ENCODE data around the gene C1orf185.
"Not testable (repeated sequence)": the region's sequence is repeated elsewhere in the genome, so short reads cannot be mapped to it uniquely, and the experiment has no call there.

The C1orf185 gene

DNA sequence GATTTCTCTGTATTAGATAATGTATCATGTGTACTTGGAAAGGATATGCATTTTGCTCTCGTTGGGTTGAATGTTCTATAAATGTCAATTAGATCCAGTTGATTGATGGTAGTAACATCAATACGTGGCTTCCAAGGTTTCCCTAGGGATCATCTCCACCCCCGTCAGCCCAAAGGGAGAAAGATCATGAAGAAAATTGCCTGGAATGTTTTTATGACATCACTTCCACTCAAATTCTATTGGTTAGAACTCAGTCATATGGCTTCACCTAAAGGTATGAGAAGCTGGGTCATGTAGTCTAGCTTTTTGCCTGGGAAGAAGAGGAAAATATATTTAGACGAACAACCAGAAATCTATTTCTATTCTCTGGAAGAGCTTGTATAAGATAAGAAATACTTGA, at the start of gene C1orf185:
TSS of gene C1orf185 (plus strand) at position 253 of the 400 bp plus-strand sequence. CDS start at position 259, 6 bp downstream.
- no peak for DNase-seq (ENCODE audit: low spot score)

- no peak for DNase-seq (ENCODE audit: low spot score)
These were observed 43.2 kb upstream of the C1orf185 start for GRCh38 chr1:51058858-51059257.

DNA sequence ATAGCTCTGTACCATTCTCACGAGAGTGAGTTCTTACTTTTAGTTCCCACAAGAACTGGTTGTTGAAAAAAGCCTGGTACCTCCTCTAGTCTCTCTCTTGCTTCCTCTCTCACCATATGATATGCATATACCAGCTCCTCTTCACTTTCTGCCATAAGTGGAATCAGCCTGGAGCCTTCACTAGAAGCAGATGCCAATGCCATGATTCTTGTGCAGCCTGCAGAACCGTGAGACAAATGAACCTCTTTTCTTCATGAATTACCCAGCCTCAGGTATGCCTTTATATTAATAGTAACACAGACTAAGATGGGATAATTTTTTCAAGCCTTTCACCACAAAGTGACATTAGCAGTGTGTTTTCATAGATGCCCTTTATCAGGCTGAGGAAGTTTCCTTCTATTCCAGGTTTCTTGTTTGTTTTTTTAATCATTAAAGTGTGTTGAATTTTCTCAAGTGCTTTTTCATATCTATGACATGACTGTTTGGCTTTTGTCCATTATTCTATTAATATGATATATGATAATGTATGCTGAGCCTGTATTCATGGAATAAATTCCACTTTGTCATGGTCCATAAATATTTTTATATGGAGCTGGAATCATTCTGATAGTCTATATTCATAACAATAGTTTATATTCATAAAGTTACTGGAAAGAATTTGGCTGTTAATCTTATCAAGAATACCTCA, 40.7 kb upstream of the C1orf185 start:
- no peak for DNase-seq (ENCODE audit: low spot score)

GRCh38 chr1:51063121-51063520, 38.9 kb upstream of the C1orf185 start:
- peak; percentile 63 for DNase-seq (ENCODE audit: low spot score)

- DNase-seq (ENCODE audit: low spot score), result no peak
These were observed 32.0 kb upstream of the C1orf185 start for GRCh38 chr1:51070011-51070410.

DNA sequence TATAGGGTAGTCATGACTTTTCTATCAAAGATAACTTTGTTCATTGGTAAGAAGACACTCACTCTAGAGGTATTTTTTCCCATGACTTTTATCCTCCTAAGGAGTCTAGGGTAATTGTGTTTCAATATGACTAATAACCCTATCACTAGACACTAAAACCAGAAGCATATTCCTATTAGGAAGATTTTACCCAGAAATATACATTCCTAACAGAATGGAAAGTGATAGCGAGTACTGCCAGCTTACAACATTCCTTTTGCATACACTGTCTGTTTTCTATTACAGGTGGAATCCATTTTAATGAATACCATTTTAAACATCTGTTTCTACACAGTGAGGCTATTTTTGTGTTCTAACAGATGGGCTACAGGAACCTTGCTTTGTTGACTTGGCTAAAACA, 31.4 kb upstream of the C1orf185 start:
- no peak for DNase-seq (ENCODE audit: low spot score)

GRCh38 chr1:51071291-51072042, 30.6 kb upstream of the C1orf185 start:
- no peak for DNase-seq (ENCODE audit: low spot score)

GRCh38 chr1:51072043-51072439, 30.0 kb upstream of the C1orf185 start:
- DNase-seq (ENCODE audit: low spot score), result peak; percentile 49

- DNase-seq (ENCODE audit: low spot score), result no peak
These were observed 29.4 kb upstream of the C1orf185 start for GRCh38 chr1:51072651-51073050.

DNA sequence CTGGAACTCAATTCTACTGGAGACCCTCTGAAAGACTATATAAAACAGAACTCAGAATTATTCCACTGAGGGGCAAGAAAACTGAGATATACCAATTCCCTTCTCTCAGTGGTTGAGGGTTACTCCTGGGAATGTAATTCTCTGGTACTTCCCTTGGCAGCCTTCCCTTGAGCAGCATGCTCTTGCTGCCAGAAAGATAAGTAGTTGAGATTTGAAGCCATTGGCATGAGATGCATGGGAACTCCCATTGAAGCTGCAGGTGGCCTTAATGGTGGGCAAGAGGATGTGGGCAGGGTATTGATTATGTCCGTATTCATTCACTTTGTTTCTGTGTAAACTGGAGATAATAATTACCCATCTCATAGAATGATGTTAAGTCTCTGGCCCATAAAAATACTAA, 28.6 kb upstream of the C1orf185 start:
- no peak for DNase-seq (ENCODE audit: low spot score)

- no peak for DNase-seq (ENCODE audit: low spot score)
These were observed 15.3 kb upstream of the C1orf185 start for GRCh38 chr1:51086496-51087271.

- no peak for DNase-seq (ENCODE audit: low spot score)
These were observed 13.6 kb upstream of the C1orf185 start for GRCh38 chr1:51088474-51088873.

DNA sequence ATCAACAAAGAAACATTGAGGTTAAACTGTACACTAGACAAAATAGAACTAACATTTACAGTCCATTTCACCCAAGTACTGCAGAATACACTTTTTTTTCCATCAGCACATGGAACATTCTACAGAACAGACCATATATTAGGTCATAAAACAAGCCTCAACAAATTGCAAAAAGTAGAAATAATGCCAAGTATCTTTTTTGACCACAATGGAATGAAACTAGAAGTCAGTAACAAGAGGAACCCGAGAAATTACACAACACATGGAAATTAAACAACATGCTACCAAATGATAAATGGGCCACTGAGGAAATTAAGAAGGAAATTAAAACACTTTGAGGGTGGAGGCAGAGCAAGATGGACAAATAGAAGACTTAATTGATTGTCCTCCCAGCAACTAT, 8.4 kb upstream of the C1orf185 start:
- no peak for DNase-seq (ENCODE audit: low spot score)

DNA sequence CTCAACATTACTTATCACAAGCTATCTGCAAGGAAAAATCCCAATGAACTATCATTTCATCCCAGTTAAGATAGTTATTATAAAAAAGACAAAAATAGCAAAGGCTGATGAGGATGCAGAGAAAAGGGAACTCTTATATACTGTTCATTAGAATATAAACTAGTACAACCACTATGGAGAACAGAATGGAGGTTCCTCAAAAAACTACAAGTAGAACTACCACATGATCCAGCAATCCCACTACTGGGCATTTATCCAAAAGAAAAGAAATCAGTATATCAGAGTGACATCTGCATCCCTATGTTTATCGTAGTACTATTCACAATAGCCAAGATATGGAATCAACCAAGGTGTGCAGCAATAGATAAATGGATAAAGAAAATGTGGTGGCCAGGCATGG, 4.9 kb upstream of the C1orf185 start:
- no peak for DNase-seq (ENCODE audit: low spot score)

- DNase-seq (ENCODE audit: low spot score), result no peak
These were observed 1.7 kb upstream of the C1orf185 start for GRCh38 chr1:51100264-51100880.

GRCh38 chr1:51114137-51114536, 12.1 kb downstream of the C1orf185 start:
- no peak for DNase-seq (ENCODE audit: low spot score)

DNA sequence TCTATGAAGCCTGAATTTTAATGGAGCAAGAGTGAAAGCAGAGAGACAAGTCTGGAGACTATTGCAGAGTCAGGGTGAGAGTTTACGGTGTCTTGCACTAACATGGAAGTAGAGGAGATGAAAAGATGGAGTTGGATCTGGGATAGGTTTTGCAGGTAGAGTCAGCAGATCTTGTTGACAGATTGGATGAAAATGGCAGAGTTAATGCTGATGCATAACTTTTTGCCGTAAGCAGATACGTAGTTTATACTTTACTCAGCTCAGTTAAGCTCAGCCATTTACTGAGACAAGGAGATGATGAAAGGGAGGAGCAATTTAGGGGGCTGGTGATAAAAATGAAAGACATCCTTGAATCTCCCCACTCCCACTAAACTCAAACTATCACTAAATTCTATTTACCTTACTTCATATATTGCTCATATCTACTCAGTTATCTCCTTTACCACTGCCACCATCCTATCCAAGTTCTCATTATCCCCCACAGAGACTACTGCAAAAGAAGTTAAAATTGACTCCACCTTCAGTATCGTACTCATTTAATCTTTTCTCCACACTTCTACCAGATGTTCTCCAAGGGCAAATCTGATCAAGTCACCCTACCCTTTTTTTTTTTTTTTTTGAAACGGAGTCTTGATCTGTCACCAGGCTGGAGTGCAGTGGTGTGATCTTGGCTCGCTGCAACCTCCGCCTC, 13.8 kb downstream of the C1orf185 start:
- no peak for DNase-seq (ENCODE audit: low spot score)

DNA sequence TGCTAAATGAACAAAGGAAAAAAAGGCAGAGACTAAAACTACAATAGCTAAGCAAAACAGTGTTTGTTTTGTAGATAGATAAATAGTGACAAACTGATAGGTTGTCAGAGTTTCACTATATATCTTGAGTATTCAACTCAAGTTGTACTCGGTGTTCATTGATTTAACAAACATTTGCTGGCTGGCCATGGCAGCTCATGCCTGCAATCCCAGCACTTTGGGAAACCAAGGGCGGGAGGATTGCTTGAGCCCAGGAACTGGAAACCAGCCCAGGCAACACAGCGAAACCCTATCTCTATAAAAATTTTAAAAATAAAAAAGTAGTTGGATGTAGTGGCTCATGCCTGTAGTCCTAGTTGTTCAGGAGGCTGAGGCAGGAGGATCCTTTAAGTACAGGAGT, 17.3 kb downstream of the C1orf185 start:
- no peak for DNase-seq (ENCODE audit: low spot score)

DNA sequence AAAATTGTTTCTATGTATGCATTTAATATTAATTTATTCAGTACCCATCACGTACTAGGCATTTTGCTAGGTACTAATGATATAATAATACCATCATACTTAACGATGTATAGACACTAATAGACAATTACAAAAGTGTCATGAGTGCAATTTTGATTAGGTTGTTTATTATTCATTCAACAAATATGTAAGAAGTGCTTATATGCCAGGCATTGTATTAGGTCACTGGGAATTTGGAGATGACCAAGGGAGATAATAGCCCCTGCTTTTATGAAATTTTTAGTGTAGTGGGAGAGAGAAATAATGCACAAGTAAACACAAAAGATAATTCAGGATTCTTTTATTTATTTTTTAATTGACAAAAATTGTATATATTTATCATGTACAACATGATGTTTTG, 18.6 kb downstream of the C1orf185 start:
- no peak for DNase-seq (ENCODE audit: low spot score)

GRCh38 chr1:51127152-51127551, 25.1 kb downstream of the C1orf185 start:
- not testable (repeated sequence) for DNase-seq (ENCODE audit: low spot score)

- no peak for DNase-seq (ENCODE audit: low spot score)
These were observed 29.2 kb downstream of the C1orf185 start for GRCh38 chr1:51131185-51131584.

DNA sequence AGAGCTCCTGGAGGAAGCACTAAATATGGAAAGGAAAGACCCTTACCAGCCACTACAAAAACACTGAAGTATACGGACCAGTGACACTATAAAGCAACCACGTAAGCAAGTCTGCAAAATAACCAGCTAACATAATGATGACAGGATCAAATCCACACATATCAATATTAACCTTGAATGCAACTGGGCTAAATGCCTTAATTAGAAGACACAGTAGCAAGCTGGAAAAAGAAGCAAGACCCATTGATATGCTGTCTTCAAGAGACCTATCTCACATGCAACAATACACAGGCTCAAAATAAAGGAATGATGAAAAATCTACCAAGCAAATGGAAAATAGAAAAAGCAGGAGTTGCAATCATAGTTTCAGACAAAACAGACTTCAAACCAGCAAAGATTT, 31.0 kb downstream of the C1orf185 start:
- no peak for DNase-seq (ENCODE audit: low spot score)
